SK-N-SH treated with all-trans-retinoic acid at 6 μM for 48 hours (cell line): ENCODE results near the gene SOX6.

Experiments used
- ATAC-seq: fragments of 200-7000 bp; cut with Tn5 transposase; 3 replicates; pipeline ENCODE4 v1.9.1; 2020; ENCODE audit warnings: mild to moderate bottlenecking, moderate library complexity
- ARNTL ChIP-seq: fragments of 450-650 bp; formaldehyde crosslinking; IDR thresholded peaks from 2 replicates; pipeline ENCODE4 v1.5.0; 2020; ENCODE audit warnings: low read depth, mild to moderate bottlenecking, moderate library complexity, borderline replicate concordance
- BACH2 ChIP-seq: fragments of 250-450 bp; sonication (Bioruptor Pico); IDR thresholded peaks from 2 replicates; pipeline ENCODE4 v1.9.0; 2021; ENCODE audit warnings: mild to moderate bottlenecking, borderline replicate concordance
- CSDC2 ChIP-seq: fragments of 250-450 bp; sonication (Bioruptor Pico); IDR thresholded peaks from 2 replicates; pipeline ENCODE4 v1.5.0; 2020; ENCODE audit warnings: mild to moderate bottlenecking, moderate library complexity
- CSRNP3 ChIP-seq: fragments of 250-450 bp; sonication (Bioruptor Pico); IDR thresholded peaks from 2 replicates; pipeline ENCODE4 v1.5.1; 2021; ENCODE audit warnings: mild to moderate bottlenecking, moderate library complexity
- ESRRG ChIP-seq: fragments of 250-450 bp; sonication (Bioruptor Pico); IDR thresholded peaks from 2 replicates; pipeline ENCODE4 v1.6.1; 2021; ENCODE audit warnings: mild to moderate bottlenecking
- GLIS3 ChIP-seq: fragments of 250-450 bp; sonication (Bioruptor Pico); IDR thresholded peaks from 2 replicates; pipeline ENCODE4 v1.5.0; 2020; ENCODE audit warnings: mild to moderate bottlenecking, moderate library complexity
- ISL1 ChIP-seq: fragments of 250-450 bp; sonication (Bioruptor Pico); IDR thresholded peaks from 2 replicates; pipeline ENCODE4 v2.1.2; 2022; ENCODE audit warnings: mild to moderate bottlenecking, moderate library complexity
- OSR1 ChIP-seq: fragments of 250-450 bp; sonication (Bioruptor Pico); IDR thresholded peaks from 2 replicates; pipeline ENCODE4 v1.8.0; 2022; ENCODE audit warnings: moderate library complexity, mild to moderate bottlenecking, inconsistent platforms
- PATZ1 ChIP-seq: fragments of 250-450 bp; sonication (Bioruptor Pico); IDR thresholded peaks from 2 replicates; pipeline ENCODE4 v1.8.0; 2020; ENCODE audit warnings: mild to moderate bottlenecking, moderate library complexity, borderline replicate concordance
- PPARA ChIP-seq: fragments of 250-450 bp; sonication (Bioruptor Pico); IDR thresholded peaks from 2 replicates; pipeline ENCODE4 v1.5.0; 2020; ENCODE audit warnings: mild to moderate bottlenecking, borderline replicate concordance
- RARB ChIP-seq: fragments of 250-450 bp; sonication (Bioruptor Pico); IDR thresholded peaks from 2 replicates; pipeline ENCODE4 v1.8.0; 2021; ENCODE audit warnings: mild to moderate bottlenecking, moderate library complexity
- SNAI2 ChIP-seq: fragments of 250-450 bp; sonication (Bioruptor Pico); IDR thresholded peaks from 2 replicates; pipeline ENCODE4 v1.5.0; 2020; ENCODE audit warnings: mild to moderate bottlenecking, moderate library complexity
- TCF4 ChIP-seq: fragments of 250-450 bp; sonication (Bioruptor Pico); IDR thresholded peaks from 2 replicates; pipeline ENCODE4 v1.8.0; 2021; ENCODE audit warnings: mild to moderate bottlenecking, moderate library complexity, borderline replicate concordance
- TOX ChIP-seq: fragments of 250-450 bp; sonication (Bioruptor Pico); IDR thresholded peaks from 2 replicates; pipeline ENCODE4 v1.8.0; 2021; ENCODE audit warnings: mild to moderate bottlenecking, moderate library complexity, borderline replicate concordance
- TSHZ2 ChIP-seq: fragments of 250-450 bp; sonication (Bioruptor Pico); IDR thresholded peaks from 2 replicates; pipeline ENCODE4 v1.5.0; 2020; ENCODE audit warnings: mild to moderate bottlenecking, moderate library complexity
- ZC3H10 ChIP-seq: fragments of 250-450 bp; sonication (Bioruptor Pico); IDR thresholded peaks from 2 replicates; pipeline ENCODE4 v1.5.1; 2021; ENCODE audit warnings: mild to moderate bottlenecking, moderate library complexity
- ZFP3 ChIP-seq: fragments of 250-450 bp; sonication (Bioruptor Pico); IDR thresholded peaks from 2 replicates; pipeline ENCODE4 v1.5.0; 2020; ENCODE audit warnings: mild to moderate bottlenecking, moderate library complexity
- ZFP30 ChIP-seq: fragments of 450-650 bp; formaldehyde crosslinking; IDR thresholded peaks from 2 replicates; pipeline ENCODE4 v1.5.0; 2022; ENCODE audit warnings: mild to moderate bottlenecking, moderate library complexity
- ZNF565 ChIP-seq: fragments of 450-650 bp; formaldehyde crosslinking; conservative IDR thresholded peaks from 2 replicates; pipeline ENCODE4 v1.5.0; 2020; ENCODE audit warnings: low read depth, mild to moderate bottlenecking, moderate library complexity
- ZNF70 ChIP-seq: fragments of 450-650 bp; formaldehyde crosslinking; IDR thresholded peaks from 2 replicates; pipeline ENCODE4 v1.5.0; 2020; ENCODE audit warnings: mild to moderate bottlenecking, moderate library complexity
- ZNF8 ChIP-seq: fragments of 450-650 bp; formaldehyde crosslinking; IDR thresholded peaks from 2 replicates; pipeline ENCODE4 v1.5.0; 2020; ENCODE audit warnings: mild to moderate bottlenecking, moderate library complexity
- TF ChIP-seq, protein P1 (sequence below): fragments of 250-450 bp; sonication (Bioruptor Pico); IDR thresholded peaks from 2 replicates; pipeline ENCODE4 v1.5.1; 2020; ENCODE audit warnings: low read depth, mild to moderate bottlenecking, moderate library complexity

The SOX6 gene

DNA sequence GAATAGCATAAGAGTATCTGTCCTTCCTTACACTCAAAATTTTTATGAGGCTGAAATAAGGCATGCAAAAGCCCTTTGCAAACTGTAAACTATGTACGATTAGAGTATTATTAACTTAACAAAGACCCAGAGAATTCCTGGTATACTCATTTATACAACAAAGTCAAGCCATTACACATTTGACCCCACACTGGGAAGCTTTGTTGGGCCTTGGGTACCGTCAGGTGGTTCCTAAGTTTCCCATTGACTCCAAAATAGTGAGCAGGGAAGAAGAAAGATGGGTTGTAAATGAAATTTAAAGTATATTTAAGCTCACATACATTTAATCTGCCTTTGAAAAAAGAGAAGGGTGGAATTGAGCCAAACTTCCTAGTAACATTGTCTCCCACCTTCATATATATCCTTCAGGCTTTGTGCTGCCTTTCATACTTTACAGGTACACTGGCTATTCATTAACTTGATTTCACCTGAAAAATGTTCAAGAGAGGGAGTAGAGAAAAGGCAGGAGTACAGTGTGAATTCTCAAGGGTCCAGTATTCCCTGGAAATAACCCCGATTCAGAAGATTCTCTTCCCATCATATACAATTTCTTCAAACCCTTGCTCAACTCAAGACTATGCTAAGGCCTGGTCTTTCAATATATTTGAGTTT is 68.6 kb downstream of the SOX6 start:
- TF ChIP-seq OSR1 (CRISPR knock-in tag) (no peak), ZC3H10 (CRISPR knock-in tag) (no peak), ZFP30 (CRISPR knock-in tag) (no peak), ZNF8 (no peak), ZNF70 (CRISPR knock-in tag) (no peak), PPARA (CRISPR knock-in tag) (no peak), ZFP3 (CRISPR knock-in tag) (no peak), PATZ1 (no peak), GLIS3 (no peak), CSRNP3 (CRISPR knock-in tag) (no peak)
- TF ChIP-seq, protein P1, sequence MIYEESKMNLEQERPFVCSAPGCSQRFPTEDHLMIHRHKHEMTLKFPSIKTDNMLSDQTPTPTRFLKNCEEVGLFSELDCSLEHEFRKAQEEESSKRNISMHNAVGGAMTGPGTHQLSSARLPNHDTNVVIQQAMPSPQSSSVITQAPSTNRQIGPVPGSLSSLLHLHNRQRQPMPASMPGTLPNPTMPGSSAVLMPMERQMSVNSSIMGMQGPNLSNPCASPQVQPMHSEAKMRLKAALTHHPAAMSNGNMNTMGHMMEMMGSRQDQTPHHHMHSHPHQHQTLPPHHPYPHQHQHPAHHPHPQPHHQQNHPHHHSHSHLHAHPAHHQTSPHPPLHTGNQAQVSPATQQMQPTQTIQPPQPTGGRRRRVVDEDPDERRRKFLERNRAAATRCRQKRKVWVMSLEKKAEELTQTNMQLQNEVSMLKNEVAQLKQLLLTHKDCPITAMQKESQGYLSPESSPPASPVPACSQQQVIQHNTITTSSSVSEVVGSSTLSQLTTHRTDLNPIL (CRISPR knock-in tag): no peak
- no peak for ATAC-seq

DNA sequence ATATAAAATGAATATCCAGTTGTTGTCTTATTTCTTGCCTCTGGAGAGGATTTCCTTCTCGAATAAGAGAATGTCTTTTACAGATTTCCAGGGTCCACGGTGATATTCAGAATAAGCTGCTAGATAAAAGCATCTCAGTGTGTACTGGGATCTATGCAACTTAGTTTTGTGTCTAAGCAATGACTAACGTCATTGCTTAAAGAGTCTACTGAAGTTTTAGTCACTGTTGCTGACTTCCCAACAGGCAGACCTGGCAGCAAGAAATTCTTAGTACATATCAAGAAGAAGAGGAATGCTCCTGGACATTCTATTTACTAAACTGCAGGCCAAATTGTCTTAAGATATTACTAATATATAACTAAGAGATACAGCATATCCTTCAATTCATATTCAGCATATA is 70.3 kb downstream of the SOX6 start:
- no peak for ATAC-seq
- no peak for TF ChIP-seq ZFP3 (CRISPR knock-in tag)

- no peak for ATAC-seq
- TF ChIP-seq ZNF565 (CRISPR knock-in tag) (no peak), ARNTL (CRISPR knock-in tag) (no peak), ZC3H10 (CRISPR knock-in tag) (no peak), PPARA (CRISPR knock-in tag) (no peak), ISL1 (CRISPR knock-in tag) (no peak), BACH2 (no peak), TOX (CRISPR knock-in tag) (no peak), TSHZ2 (no peak), GLIS3 (no peak), TCF4 (CRISPR knock-in tag) (no peak), SNAI2 (CRISPR knock-in tag) (no peak), ZNF70 (CRISPR knock-in tag) (no peak), ZNF8 (no peak), RARB (CRISPR knock-in tag) (no peak), OSR1 (CRISPR knock-in tag) (no peak)
- TF ChIP-seq, protein P1 (CRISPR knock-in tag): no peak
Observed at GRCh38 chr11:16280256-16280682, 76.1 kb downstream of the SOX6 start.

- ATAC-seq: no peak
- no peak for TF ChIP-seq SNAI2 (CRISPR knock-in tag)
- TF ChIP-seq TOX (CRISPR knock-in tag): no peak
- no peak for TF ChIP-seq ZNF70 (CRISPR knock-in tag)
- no peak for TF ChIP-seq GLIS3
- TF ChIP-seq, protein P1 (CRISPR knock-in tag): no peak
- TF ChIP-seq ZNF8: no peak
- TF ChIP-seq RARB (CRISPR knock-in tag): no peak
- TF ChIP-seq CSRNP3 (CRISPR knock-in tag): no peak
- no peak for TF ChIP-seq ZNF565 (CRISPR knock-in tag)
- no peak for TF ChIP-seq ZC3H10 (CRISPR knock-in tag)
- no peak for TF ChIP-seq CSDC2 (CRISPR knock-in tag)
- no peak for TF ChIP-seq ISL1 (CRISPR knock-in tag)
- no peak for TF ChIP-seq TCF4 (CRISPR knock-in tag)
- TF ChIP-seq BACH2: no peak
- no peak for TF ChIP-seq ZFP3 (CRISPR knock-in tag)
- TF ChIP-seq ARNTL (CRISPR knock-in tag): no peak
- TF ChIP-seq ESRRG: no peak
Observed at GRCh38 chr11:16279524-16279923, 76.8 kb downstream of the SOX6 start.
